HG03280 (cell line): ENCODE data around the gene ATRNL1.
"Not testable (repeated sequence)": the region's sequence is repeated elsewhere in the genome, so short reads cannot be mapped to it uniquely, and the experiment has no call there.

ENCODE experiments used
- ATAC-seq: cut with Tn5 transposase; IDR thresholded peaks from one replicate; pipeline ENCODE4 v1.9.1; 2021; ENCODE audit warnings: mild to moderate bottlenecking, moderate library complexity; ENCODE audit not compliant: unreplicated experiment

Gene ATRNL1

DNA sequence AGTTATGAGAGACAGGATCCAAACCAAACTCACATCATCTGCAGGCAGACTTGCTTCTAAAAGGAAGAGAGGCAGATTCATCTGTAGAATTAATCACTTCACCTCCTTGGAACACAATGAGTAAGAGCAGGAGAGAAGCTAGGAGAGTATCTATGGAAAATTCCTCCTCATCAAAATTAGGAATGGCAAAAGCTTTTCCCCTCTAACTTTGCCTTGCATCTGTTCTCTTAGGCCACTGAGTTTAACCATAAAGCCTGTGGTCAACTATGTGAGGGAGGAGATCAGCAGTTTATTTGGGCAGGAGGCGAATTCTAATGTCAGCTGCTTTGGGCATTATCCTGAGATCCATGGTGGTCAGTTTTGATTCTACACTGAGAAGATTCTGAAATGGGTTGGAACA, 618.1 kb downstream of the ATRNL1 start:
- no peak for ATAC-seq

DNA sequence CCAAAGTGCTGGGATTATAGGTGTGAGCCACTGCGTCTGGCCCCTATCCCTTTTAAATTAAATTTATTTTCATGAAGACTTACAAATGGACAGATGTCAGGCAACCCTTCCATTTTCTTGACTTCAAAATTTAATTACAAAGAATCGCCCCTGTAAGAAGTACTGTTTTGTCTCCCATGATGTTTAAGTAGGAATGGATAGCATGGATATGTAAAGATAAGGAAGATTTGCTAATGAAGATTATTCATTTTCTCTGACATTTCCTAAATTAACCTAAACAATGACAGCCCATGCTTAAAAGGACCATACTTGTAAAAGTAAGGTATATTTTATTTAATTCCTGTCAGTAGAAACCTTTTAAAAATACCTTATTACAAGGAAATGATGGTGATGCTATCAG, 627.0 kb downstream of the ATRNL1 start:
- ATAC-seq = no peak

DNA sequence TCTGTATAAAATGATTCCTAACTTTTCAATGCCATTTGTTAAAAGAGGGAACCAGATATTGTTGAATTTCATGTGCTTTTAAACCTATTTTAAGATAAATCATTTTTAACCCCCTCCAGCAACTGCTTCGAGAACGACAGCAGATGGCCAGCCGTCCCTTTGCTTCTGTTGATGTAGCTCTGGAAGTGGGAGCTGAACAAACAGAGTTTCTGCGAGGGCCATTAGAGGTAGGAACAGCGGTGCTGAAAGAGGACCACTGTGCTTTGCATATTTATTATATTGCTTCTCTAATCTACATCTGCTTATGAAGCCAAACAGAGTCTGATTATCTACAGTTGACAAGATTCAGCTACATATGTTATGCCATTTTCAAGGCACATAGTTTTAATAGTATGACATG, 634.0 kb downstream of the ATRNL1 start:
- ATAC-seq = no peak

DNA sequence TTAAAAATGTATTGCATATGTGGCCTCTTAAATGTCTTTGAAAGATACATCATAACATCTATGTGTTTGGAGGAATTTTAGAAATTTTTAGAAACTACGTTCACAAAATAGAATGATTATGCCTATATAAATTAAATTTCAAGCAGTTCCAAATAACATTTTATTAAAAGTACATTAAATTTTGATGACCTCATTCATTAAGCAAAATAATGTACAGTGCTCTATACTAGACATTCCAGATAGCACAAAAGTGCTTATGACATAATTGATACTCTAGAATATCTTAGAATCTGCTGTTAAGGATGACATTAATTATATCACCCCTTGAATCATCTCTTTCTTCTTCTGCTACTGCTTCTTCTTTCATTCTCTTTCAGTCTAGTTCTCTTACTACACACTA, 650.9 kb downstream of the ATRNL1 start:
- no peak for ATAC-seq

DNA sequence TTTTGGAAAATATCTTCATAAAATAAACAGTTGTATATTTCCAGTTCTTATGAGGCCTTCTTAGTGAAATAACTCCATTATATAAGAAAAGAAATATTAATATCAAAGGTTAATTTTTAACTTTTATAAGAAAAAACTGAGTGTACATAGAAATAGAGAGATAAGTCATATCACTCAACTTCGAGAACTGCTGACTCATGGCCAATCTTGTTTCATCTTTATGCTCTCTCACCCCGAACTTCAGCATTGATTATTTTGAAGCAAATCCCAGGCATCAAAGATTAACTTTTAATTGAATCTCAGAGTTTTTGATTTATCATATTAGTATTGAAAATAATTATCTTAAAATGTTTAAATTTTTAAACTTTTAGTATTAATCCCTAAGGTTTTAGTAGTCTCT, 652.8 kb downstream of the ATRNL1 start:
- no peak for ATAC-seq

DNA sequence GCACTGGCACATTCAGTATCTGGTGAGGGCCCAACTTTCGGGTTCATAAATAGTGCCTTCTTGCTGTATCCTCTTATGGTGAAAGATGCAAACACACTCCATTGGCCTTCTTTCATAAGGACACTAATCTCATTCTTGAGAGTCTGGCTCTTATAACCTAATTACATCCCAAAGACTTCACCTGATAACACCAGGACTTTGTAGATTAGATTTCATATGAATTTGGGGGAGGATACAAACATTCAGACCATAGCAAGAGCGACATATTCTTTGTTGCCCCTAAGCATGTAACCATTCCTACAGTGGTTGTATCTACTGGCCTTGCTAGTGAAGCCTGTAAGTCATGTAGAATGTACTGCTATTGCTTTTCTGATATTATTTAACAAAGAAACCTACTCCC, 654.6 kb downstream of the ATRNL1 start:
- no peak for ATAC-seq

DNA sequence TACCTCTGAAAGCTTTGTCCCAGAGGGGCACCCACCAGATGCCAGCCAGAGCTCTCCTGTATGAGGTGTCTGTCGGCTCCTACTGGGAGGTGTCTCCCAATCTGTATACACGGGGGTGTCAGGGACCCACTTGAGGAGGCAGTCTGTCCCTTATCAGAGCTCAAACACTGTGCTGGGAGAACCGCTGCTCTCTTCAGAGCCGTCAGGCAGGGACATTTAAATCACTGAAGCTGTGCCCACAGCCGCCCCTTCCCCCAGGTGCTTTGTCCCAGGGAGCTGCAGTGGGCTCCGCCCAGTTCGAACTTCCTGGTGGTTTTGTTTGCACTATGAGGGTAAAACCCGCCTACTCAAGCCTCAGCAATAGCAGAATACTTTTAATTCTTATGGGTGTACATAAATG, 665.3 kb downstream of the ATRNL1 start:
- not testable (repeated sequence) for ATAC-seq

DNA sequence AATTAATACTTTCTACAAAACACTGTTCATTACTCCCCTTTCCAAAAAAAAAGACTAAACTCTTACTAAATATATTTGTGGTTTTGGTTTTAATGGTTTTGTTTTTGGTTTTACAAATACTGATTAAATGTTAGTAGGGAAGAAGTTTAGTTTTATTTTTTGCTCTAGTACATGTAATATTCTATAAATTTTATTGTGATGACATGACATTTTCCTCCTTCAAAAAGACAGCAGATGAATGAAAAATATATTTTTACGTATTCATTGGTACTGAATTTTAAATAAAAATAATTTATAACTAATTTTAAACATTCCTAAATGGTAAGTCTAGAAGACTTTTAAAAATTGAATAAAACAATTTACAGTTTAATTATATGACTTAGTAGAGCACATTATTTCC, 667.0 kb downstream of the ATRNL1 start:
- no peak for ATAC-seq

DNA sequence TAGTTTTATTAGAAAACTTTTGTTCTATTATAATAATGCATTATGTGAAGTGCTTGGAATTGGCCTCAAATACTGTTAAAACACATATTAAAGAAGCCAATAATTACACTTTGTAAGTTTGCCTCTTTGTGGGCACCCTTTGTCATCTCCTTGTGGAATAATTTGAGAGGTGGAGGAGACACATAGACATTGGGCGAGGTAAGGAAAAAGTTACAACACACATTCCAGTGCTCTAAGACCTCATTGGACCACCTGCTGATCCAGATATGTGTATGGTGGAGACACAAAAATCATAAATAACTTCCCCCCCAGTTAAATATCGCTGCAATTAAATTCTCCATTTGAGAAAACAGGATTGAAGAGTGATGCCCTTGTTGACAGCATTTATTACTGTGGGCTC, 668.0 kb downstream of the ATRNL1 start:
- ATAC-seq = no peak

DNA sequence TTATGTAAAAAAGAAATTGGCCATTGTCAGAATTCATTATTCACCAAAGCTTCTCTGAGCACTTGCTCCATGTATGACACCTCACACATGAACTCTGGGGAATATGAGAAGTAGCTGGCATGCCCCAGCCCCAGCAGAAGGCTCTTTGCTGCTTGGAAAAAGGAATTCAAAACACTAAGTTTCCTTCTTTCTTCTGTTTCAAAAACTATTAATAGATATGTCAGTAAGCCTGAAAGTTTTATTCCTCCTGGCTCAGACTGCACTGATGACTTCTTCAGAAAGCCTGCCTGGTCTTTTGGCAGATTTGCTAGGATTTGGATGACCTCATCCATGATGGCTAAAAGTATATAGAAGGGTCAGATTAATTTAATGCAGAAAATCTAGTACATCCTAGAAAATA, 668.9 kb downstream of the ATRNL1 start:
- no peak for ATAC-seq

DNA sequence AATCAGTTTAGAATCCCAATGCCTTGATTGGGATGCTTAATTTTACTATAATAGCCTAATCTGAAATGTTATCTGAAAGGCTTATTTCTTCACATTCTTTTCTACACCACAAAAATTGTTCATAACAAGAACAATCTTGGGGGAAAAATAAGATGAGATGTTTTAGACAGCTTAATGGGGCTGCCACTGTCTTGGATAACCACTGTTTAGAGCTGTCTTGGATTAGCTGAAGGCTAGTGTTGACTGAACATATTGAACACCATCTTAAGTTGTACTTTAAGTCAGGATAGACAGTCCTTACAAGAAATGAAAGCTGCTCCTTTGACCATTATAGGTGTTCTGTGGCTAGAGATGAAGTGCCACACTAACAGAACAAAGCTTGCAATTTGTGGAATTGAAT, 678.6 kb downstream of the ATRNL1 start:
- no peak for ATAC-seq

DNA sequence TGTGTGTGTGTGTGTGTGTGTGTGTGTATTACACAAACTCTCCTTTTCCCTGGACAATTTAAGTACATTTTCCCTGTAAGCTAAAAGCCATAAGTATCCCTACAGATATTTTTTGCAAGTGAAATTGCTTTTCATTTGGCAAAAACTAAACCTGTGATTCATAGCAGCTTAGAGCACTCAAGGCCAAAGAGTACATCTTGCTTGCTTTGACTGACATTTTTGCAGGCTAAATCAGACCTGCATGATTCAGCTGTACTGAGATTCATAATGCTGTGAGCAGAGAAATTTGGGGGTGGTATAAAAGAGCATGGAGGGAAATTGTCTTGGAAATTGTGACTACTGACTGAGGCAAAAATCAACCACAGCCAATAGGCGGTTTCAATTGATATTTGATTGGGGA, 679.4 kb downstream of the ATRNL1 start:
- ATAC-seq = no peak

DNA sequence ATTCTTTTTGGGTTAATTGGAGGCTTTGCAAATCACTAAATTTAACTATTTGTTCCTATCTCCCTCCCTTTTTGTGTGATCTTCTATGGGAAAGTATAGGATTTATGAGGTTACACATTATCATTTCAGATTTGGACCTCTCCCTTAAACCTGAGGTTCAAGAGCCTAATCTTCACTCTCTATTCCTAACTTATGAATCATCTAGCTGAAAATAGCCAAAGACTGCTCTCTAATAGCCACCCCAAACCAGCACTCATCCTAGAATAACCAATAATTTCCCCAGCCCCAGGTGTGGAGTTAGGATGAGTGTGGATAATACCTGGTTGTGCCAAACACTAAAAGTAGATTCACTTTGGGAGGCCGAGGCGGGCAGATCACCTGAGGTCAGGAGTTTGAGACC, 680.7 kb downstream of the ATRNL1 start:
- ATAC-seq = no peak

DNA sequence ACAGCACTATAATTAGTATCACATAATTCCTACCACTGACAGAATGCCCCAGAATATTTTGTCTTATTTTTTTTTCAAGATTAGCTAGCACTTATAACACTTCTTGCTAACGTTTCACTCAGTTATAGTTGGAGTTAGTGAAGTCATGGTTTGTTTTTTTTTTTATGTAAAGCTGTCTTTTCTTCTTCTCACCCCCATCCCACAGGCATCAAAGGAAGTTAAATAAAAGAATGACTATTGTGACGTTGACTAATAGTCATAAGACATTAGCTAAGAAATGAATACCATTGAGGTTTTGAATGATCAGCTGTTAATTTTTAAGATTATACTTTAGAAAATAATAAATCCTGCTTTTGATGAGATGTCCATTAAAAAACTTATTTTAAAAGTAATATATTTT, 681.6 kb downstream of the ATRNL1 start:
- no peak for ATAC-seq

DNA sequence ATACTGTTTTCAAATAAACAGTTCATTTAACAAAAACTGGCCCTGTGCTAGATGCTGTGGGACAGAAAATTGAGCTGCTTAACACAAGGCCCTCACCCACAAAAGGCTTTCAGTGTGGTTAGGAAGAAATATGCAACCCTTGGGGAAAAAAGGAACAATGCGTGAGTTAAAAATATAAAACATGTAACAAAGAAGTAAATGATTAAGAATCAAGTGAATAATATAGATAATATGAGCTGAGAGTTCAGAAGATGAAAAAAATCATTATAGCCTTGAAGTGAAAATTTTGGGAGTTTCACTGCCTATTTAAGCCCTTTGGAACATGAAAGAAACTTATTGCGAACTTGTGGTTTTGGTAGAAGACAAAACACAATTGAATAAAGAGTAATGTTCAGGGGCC, 684.5 kb downstream of the ATRNL1 start:
- ATAC-seq = no peak

DNA sequence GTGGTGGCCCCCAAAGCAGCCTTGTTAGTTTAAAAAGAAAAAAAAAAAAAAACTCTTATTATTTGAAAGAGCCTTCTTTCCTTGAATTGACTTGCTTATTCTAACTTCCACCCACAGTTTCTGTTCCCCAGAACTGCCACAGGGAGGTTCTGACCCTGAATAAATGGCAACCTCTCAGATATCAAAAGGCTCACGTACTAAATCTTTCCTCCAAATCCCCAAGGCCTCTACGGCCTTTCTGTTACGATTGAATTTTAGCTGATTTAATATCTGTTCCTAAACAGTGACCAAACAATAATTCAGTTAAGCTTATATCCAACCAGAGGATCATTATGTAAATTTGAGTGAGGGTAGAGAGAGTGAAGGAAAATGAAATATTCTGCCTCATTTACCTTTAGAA, 697.1 kb downstream of the ATRNL1 start:
- no peak for ATAC-seq

DNA sequence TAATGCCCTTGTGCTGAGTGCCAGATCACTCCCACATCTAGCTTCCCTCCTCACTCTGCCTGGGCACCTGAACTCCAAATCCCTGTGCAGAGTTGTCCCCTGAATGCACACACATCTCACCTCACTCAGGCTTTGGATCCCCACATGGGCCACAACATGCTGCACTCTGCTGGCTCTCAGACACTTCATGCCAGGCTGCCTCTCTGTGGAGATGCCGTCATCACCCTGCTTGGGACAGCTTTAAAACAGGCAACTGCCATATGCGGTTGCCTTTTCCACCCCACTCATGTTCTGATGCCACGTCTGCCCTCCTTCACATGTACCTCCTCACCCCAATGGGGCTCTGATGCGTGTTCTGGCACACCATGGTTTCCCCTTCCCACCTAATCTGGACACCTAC, 702.8 kb downstream of the ATRNL1 start:
- ATAC-seq = no peak

DNA sequence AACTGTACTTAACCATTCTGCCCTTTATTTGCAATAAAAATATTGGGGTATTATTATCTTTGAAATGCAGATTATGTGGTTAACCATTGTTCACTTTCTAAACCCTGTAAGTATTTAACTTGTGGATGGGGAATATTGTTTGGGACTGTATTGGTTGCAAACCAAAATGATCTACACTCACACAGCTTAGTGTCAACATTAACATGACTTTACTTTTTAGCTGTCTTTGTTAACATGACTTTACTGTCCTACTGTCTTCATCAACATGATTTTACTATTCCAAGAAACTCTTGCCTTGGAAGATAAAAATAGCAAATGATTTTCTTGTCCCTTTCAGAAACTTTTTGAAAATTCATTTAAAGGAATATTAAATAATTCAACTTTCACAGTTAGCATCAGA, 708.3 kb downstream of the ATRNL1 start:
- no peak for ATAC-seq

DNA sequence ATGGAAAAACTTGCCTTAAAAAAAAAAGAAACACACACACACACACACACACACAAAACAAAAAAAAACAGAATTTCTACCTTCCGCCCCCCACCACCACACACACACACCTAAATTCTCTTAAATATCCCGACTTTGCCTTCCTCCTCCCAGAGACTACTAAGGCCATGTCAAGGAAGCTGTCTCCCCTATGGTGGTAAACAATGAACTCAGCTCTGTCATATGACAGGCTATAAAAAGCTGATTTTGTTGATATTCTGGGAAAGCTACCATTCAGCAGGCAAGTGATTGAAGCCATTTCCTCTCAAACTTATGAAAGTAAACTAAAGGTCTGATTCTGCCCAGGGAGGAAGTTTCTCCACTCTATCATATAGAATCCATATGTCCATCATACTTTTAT, 708.8 kb downstream of the ATRNL1 start:
- ATAC-seq = no peak

DNA sequence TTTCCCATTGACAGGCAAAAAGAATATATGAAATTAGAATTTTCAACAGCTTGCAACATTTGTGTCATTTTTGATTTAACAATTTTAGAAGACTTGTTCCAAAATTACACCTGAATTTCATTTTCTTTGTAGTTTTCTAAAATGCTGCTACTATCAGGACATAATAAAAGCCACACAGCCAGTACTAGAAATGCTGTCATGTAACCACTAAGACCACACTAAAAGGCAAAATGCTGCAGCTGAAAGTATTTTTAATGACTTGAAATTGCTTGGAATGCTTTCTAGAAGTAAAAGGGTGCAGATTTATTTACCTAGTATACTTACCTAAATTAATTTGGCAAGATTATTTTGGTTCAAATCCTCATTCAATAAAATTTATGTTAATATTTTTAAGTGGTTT, 709.7 kb downstream of the ATRNL1 start:
- ATAC-seq = no peak

DNA sequence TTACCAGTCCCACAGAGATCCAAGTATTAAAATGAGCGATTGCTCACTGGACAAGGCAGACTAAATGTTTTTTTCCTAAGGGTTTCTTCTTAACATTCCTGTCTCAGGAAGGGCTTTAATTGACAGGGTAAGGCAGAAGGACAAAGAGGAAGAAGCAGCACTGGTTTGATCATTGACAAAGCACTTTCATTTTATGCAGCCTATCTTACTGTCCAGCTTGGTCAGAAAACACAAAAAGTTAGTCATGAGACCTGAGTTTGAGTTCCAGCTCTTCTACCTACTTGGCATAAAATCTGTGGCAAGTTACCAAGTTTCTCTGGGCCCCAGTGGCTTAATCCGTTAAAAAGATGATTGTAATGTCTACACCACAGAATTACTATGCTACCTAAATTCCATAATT, 721.4 kb downstream of the ATRNL1 start:
- ATAC-seq = no peak

DNA sequence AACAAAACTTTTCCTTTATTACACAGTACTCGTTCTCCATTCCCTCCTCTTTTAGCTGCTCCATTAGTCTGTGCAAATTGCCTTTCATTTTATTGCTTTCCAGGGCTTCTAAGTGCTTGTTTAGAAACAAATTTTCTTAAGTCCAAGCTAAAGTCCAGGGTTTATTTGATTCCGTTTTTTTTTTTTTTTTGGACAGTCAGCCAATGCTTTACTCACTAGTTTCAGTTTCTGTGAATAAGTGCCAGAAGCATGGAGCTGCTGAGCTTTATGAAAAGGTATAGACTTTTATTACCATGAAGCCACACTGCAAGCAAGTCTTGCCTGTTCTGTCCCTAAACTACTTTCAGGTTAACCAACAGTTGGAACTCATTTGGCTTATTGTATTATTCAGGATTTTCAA, 724.8 kb downstream of the ATRNL1 start:
- ATAC-seq = no peak

DNA sequence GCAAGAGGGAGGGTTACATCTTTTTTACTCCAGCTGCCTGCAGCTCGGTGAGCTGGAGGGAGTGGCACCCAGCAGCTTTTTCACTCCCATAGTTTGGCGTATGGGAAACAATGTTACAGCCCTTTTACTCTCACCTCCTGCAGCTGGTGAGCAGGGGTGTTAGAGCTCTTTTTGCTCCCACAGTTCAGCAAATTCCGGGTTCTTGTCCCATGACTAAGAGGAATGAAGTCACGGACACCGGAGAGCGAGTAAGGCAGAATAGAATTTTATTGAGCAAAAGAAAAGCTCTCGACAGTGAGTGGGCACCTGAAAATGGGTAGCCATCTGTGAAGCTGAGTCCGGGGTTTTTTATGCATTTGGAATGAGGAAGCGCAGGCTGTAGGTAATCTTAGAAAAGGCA, 733.2 kb downstream of the ATRNL1 start:
- ATAC-seq = no peak
